Osteoblast (primary cell): ENCODE data around the gene PHLPP1. TPM values are rescaled to one million over a fixed set of nuclear protein-coding genes. Genes with fewer than 3 reads are reported as not detected.
A peak's percentile ranks its signal among the peaks of the same experiment; 100 is the strongest.

Experiments
- DNase-seq: peaks from one replicate; pipeline ENCODE4 v3.0.0; 2011; ENCODE audit warnings: low spot score, mixed read lengths; ENCODE audit not compliant: insufficient read length; ENCODE audit errors: missing footprints
- H2AFZ ChIP-seq: 2 replicates; pipeline ENCODE4 v1.6.0; 2011; ENCODE audit warnings: mild to moderate bottlenecking, low read length
- H3K27ac ChIP-seq: 2 replicates; pipeline ENCODE4 v1.5.1; 2011; ENCODE audit warnings: mild to moderate bottlenecking, low read depth, low read length, moderate library complexity
- H3K27me3 ChIP-seq: 2 replicates; pipeline ENCODE4 v1.6.0; 2012; ENCODE audit warnings: mild to moderate bottlenecking, control low read depth, inconsistent platforms, low read length, moderate library complexity; ENCODE audit not compliant: insufficient read depth
- H3K36me3 ChIP-seq: 2 replicates; pipeline ENCODE4 v1.5.1; 2011; ENCODE audit warnings: mild to moderate bottlenecking, low read length, control low read depth, moderate library complexity; ENCODE audit not compliant: insufficient read depth
- H3K4me1 ChIP-seq: 2 replicates; pipeline ENCODE4 v1.5.1; 2011; ENCODE audit warnings: mild to moderate bottlenecking, low read length, control low read depth, moderate library complexity; ENCODE audit not compliant: insufficient read depth
- H3K4me2 ChIP-seq: 2 replicates; pipeline ENCODE4 v1.6.0; 2011; ENCODE audit warnings: mild to moderate bottlenecking, low read length; ENCODE audit not compliant: insufficient read depth
- H3K4me3 ChIP-seq: fragments of 200-600 bp; sonication (generic); 3 replicates; pipeline ENCODE4 v1.5.1; 2012; ENCODE audit warnings: mild to moderate bottlenecking, low read length, inconsistent platforms; ENCODE audit not compliant: insufficient read depth
- H3K79me2 ChIP-seq: 2 replicates; pipeline ENCODE4 v1.6.0; 2012; ENCODE audit warnings: mild to moderate bottlenecking, low read length, control low read depth, inconsistent platforms; ENCODE audit not compliant: insufficient read depth
- H3K9me3 ChIP-seq: 2 replicates; pipeline ENCODE4 v1.5.1; 2011; ENCODE audit warnings: low read depth, low read length, control low read depth
- H4K20me1 ChIP-seq: 2 replicates; pipeline ENCODE4 v1.6.0; 2012; ENCODE audit warnings: mild to moderate bottlenecking, low read length, control low read depth; ENCODE audit not compliant: insufficient read depth
- CTCF ChIP-seq: IDR thresholded peaks from 2 replicates; pipeline ENCODE4 v1.5.1; 2011; ENCODE audit warnings: mild to moderate bottlenecking, low read depth, low read length, moderate library complexity; ENCODE audit errors: extremely low read depth
- total RNA-seq: library from RNA; depleted of rRNA; stranded (reverse); fragments of >200 nt; gene quantifications from 2 replicates; pipeline ENCODE4 v1.2.3, GENCODE V29; 2012

The PHLPP1 gene
- total RNA-seq, 1 donor: 6.9 TPM

GRCh38 chr18:62784338-62784965 lies 69.1 kb downstream of the PHLPP1 start:
- Histone ChIP-seq H3K4me1 (peaks cover 47% of the 10 kb centered on the region), H3K4me3 (no peak overlapping the region), H4K20me1 (no peaks in the 10 kb centered on the region), H2AFZ (no peak overlapping the region), H3K4me2 (peak overlapping the region; percentile 58), H3K9me3 (no peaks in the 10 kb centered on the region), H3K27ac (peak overlapping the region; percentile 67), H3K79me2 (peaks cover 31% of the 10 kb centered on the region), H3K27me3 (no peaks in the 10 kb centered on the region), H3K36me3 (no peaks in the 10 kb centered on the region)
- DNase-seq: no peak
- no peak for TF ChIP-seq CTCF

- Histone ChIP-seq H3K27me3 (no peaks in the 10 kb centered on the region), H3K27ac (peak overlapping the region; percentile 67), H3K4me3 (no peak overlapping the region), H3K36me3 (no peaks in the 10 kb centered on the region), H3K9me3 (no peaks in the 10 kb centered on the region), H3K79me2 (peaks cover 31% of the 10 kb centered on the region), H3K4me1 (peaks cover 47% of the 10 kb centered on the region), H4K20me1 (no peaks in the 10 kb centered on the region), H2AFZ (no peak overlapping the region), H3K4me2 (peak overlapping the region; percentile 58)
- TF ChIP-seq CTCF: no peak
- DNase-seq: peak; percentile 65
Measured at GRCh38 chr18:62784966-62785413, 69.6 kb downstream of the PHLPP1 start.

GRCh38 chr18:62786689-62787088 lies 71.3 kb downstream of the PHLPP1 start:
- no peaks in the 10 kb centered on the region for H3K36me3 ChIP-seq
- H3K4me3 ChIP-seq: no peak overlapping the region
- peaks cover 25% of the 10 kb centered on the region for H3K79me2 ChIP-seq

More at GRCh38 chr18:62786689-62787088, 71.3 kb downstream of the PHLPP1 start:
- Histone ChIP-seq H4K20me1 (no peaks in the 10 kb centered on the region), H3K4me2 (no peak overlapping the region), H3K4me1 (peaks cover 50% of the 10 kb centered on the region), H3K27me3 (no peaks in the 10 kb centered on the region), H2AFZ (no peak overlapping the region), H3K27ac (no peak overlapping the region), H3K9me3 (no peaks in the 10 kb centered on the region)
- no peak for DNase-seq
- TF ChIP-seq CTCF: no peak
